Neural progenitor cell (in vitro differentiated cells): ENCODE results near the gene SPDYC.

Experiments
- EZH2 ChIP-seq: fragments of 200-600 bp; sonication (generic); IDR thresholded peaks from 2 replicates; pipeline ENCODE4 v1.6.1; 2017; ENCODE audit warnings: antibody characterized with exemption, mild to moderate bottlenecking, moderate library complexity
- EZH2phosphoT487 ChIP-seq: fragments of 200-600 bp; sonication (generic); IDR thresholded peaks from 2 replicates; pipeline ENCODE4 v1.6.1; 2017; ENCODE audit warnings: antibody characterized with exemption
- TF ChIP-seq, protein P1 (sequence below): fragments of 200-600 bp; sonication (generic); IDR thresholded peaks from 2 replicates; pipeline ENCODE4 v1.5.1; 2017; ENCODE audit warnings: antibody characterized with exemption, mild to moderate bottlenecking

DNA sequence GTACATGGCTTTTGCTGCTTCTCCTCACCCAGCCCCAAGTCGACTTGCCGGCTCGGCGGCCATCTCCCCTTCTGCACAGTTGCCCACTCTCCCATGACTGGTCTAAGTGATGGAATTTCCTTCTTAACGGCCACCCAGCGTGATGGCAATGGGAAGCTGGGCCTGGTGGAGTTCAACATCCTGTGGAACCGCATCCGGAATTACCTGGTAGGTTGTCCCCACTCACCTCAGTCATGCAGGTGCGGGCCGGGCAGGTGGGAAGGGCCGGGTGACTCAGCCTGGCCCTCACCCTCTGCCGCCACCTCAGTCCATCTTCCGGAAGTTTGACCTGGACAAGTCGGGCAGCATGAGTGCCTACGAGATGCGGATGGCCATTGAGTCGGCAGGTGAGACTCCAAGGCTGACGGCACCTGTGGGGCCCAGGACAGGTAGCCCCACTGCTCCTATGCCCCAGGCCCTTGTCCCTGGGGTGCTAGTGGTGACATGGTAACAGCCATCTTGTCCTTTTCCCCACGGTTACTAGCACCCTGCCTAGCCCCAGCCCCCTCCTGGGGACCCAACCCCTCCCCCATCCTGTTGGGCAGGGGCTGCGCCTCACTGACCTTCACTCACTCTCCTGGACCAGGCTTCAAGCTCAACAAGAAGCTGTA is 39.8 kb downstream of the SPDYC start:
- TF ChIP-seq EZH2phosphoT487 (no peak), EZH2 (no peak)
- TF ChIP-seq, protein P1, sequence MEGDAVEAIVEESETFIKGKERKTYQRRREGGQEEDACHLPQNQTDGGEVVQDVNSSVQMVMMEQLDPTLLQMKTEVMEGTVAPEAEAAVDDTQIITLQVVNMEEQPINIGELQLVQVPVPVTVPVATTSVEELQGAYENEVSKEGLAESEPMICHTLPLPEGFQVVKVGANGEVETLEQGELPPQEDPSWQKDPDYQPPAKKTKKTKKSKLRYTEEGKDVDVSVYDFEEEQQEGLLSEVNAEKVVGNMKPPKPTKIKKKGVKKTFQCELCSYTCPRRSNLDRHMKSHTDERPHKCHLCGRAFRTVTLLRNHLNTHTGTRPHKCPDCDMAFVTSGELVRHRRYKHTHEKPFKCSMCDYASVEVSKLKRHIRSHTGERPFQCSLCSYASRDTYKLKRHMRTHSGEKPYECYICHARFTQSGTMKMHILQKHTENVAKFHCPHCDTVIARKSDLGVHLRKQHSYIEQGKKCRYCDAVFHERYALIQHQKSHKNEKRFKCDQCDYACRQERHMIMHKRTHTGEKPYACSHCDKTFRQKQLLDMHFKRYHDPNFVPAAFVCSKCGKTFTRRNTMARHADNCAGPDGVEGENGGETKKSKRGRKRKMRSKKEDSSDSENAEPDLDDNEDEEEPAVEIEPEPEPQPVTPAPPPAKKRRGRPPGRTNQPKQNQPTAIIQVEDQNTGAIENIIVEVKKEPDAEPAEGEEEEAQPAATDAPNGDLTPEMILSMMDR: no peak
